ENCODE data around the gene NLRP3. TPM values are rescaled to one million over a fixed set of nuclear protein-coding genes. Genes with fewer than 3 reads are reported as not detected.
"Not testable (repeated sequence)": the region's sequence is repeated elsewhere in the genome, so short reads cannot be mapped to it uniquely, and the experiment has no call there.

NLRP3 gene
- total RNA-seq, 3 donors from 2014 or later, result 0.66 to 7.8 (median 3.2) TPM

DNA sequence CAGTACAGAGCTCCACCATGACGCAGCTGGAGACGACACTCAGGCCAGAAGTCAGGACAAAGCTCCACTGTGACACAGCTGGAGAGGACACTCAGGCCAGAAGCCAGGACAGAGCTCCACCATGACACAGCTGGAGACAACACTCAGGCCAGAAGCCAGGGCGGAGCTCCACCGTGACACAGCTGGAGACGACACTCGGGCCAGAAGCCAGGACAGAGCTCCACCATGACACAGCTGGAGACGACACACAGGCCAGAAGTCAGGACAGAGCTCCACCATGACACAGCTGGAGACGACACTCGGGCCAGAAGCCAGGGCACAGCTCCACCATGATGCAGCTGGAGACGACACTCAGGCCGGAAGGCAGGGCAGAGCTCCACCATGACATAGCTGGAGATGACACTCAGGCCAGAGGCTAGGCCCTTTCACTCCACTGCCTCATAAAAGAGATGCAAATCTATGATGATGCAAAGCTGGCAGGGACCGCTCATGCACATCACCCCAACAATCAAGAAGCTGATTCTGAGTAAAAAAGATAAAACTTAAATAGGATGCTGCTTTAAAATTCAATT lies 55.6 kb downstream of the NLRP3 start:
- H3K36me3 ChIP-seq, result no peaks in the 10 kb centered on the region
- H3K27me3 ChIP-seq, result no peaks in the 10 kb centered on the region
- TF ChIP-seq POLR2A (IDR thresholded peaks at IDR 0.05), result no peak
- TF ChIP-seq POLR2AphosphoS5 (IDR thresholded peaks at IDR 0.05), result no peak
- TF ChIP-seq, protein P1, sequence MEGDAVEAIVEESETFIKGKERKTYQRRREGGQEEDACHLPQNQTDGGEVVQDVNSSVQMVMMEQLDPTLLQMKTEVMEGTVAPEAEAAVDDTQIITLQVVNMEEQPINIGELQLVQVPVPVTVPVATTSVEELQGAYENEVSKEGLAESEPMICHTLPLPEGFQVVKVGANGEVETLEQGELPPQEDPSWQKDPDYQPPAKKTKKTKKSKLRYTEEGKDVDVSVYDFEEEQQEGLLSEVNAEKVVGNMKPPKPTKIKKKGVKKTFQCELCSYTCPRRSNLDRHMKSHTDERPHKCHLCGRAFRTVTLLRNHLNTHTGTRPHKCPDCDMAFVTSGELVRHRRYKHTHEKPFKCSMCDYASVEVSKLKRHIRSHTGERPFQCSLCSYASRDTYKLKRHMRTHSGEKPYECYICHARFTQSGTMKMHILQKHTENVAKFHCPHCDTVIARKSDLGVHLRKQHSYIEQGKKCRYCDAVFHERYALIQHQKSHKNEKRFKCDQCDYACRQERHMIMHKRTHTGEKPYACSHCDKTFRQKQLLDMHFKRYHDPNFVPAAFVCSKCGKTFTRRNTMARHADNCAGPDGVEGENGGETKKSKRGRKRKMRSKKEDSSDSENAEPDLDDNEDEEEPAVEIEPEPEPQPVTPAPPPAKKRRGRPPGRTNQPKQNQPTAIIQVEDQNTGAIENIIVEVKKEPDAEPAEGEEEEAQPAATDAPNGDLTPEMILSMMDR (IDR thresholded peaks at IDR 0.05), result no peak
- intact Hi-C loops (cut with DNase I; ENCODE audit: low total_unique reads), result no loop called here
- no peak overlapping the region for H3K27ac ChIP-seq
- no peaks in the 10 kb centered on the region for H3K4me1 ChIP-seq
- no peak for DNase-seq (ENCODE audit: low spot score in 2 of 2)
- H3K4me3 ChIP-seq, result no peak overlapping the region
- H3K9me3 ChIP-seq, result peaks cover 0 to 8% of the 10 kb centered on the region in 2 donors

DNA sequence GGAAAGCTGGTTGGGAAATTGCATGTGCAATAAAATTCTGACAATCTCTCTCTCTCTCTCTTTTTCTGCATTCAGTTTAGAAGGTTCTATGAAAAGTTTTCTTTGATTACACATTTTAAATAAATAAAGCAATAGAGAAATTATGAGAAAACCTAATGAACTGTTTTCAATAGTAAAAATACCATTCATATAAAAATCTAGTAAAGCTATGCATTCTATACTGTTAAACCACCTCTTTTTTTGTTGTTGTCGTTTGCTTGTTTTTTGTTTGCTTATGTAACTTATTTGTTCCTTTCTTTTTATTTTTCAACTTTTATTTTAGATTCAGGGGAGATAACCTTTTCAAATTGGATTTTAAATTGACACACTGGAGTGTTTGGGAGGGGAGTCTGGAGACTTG lies 56.1 kb downstream of the NLRP3 start:
- intact Hi-C loops (cut with DNase I; ENCODE audit: low total_unique reads), result no loop called here
- no peak for TF ChIP-seq POLR2A (IDR thresholded peaks at IDR 0.05)
- no peak for TF ChIP-seq POLR2AphosphoS5 (IDR thresholded peaks at IDR 0.05)
- TF ChIP-seq, protein P1 (IDR thresholded peaks at IDR 0.05), result no peak

DNA sequence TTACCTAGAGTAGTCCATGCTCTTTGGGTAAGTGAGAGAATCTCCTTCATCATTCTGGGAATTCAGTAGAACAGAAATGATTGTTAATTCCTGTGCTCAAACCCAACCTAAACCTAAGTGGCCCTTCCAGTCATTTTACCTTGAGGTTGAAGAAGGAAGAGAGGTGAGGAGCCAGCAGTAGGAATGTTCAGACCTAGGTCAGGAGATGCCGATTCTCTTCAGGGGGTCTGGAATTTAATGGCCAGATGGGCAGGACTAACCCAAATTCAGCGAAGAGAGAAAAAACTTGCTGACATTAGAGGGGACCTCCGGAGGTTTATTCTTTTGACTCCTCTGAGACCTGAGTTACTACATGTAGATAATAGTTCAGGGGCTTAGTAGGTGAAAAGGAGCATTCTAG lies 58.4 kb downstream of the NLRP3 start:
- H3K27ac ChIP-seq, result no peak overlapping the region
- TF ChIP-seq POLR2AphosphoS5 (IDR thresholded peaks at IDR 0.05) (no peak), POLR2A (IDR thresholded peaks at IDR 0.05) (no peak)
- TF ChIP-seq, protein P1 (IDR thresholded peaks at IDR 0.05), result no peak
- H3K9me3 ChIP-seq, result peaks cover 0 to 8% of the 10 kb centered on the region in 2 donors
- intact Hi-C loops (cut with DNase I; ENCODE audit: low total_unique reads), result no loop called here
- H3K4me3 ChIP-seq, result no peak overlapping the region
- H3K4me1 ChIP-seq, result no peaks in the 10 kb centered on the region
- H3K27me3 ChIP-seq, result no peaks in the 10 kb centered on the region
- no peaks in the 10 kb centered on the region for H3K36me3 ChIP-seq
- no peak for DNase-seq (ENCODE audit: low spot score in 2 of 2)

More for the DNA sequence above, 56.1 kb downstream of the NLRP3 start:
- no peaks in the 10 kb centered on the region for H3K27me3 ChIP-seq
- H3K9me3 ChIP-seq, result peaks cover 0 to 8% of the 10 kb centered on the region in 2 donors
- no peaks in the 10 kb centered on the region for H3K36me3 ChIP-seq
- no peak overlapping the region for H3K27ac ChIP-seq
- no peak overlapping the region for H3K4me3 ChIP-seq
- no peak for DNase-seq (ENCODE audit: low spot score in 2 of 2)
- no peaks in the 10 kb centered on the region for H3K4me1 ChIP-seq

DNA sequence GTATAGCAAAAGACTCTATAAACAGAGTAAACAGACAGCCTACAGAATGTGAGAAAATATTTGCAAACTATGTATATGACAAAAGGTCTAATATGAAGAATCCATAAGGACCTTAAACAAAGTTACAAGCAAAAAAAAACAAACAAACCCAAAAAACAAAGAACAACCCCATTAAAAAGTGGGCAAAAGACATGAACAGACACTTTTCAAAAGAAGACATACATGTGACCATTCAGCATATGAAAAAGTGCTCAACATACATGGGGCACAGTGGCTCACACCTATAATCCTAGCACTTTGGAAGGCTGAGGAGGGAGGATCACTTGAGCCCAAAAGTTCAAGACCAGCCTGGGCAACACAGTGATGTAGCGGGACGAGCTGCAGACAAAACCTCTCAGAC lies 59.8 kb downstream of the NLRP3 start:
- no peaks in the 10 kb centered on the region for H3K36me3 ChIP-seq
- TF ChIP-seq, protein P1 (IDR thresholded peaks at IDR 0.05), result no peak
- no peak for TF ChIP-seq POLR2AphosphoS5 (IDR thresholded peaks at IDR 0.05)
- no peak for TF ChIP-seq POLR2A (IDR thresholded peaks at IDR 0.05)

DNA sequence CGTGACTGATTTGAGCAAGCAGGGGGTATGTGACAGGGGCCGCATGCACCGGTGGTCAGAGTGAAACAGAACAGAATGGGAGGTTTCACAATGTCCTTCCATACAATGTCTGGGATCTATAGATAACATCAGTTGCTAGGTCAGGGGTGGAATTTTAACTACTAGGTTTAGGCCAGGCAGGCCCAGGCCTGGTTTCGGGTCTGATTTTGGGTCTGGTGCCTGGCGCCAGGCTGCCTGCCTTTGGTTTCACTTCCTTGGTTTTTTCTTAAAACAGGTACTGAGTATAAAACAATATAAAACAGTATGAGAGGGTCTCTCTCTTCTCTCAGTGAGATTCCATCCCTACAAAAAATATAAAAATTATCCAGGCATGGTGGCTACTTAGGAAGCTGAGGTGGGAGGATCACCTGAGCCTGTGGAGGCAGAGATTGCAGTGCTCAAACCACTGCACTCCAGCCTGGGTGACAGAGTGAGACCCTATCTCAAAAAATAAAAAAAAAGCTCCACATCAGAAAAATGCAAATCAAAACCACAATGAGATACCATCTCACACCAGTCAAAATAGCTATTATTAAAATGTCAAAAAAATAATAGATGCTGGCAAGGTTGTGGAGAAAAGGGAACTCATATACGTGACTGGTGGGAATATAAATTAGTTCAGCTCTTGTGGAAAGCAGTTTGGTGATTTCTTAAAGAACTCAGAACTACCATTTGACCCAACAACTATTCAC lies 60.5 kb downstream of the NLRP3 start:
- H3K4me3 ChIP-seq; intact Hi-C loops (cut with DNase I; ENCODE audit: low total_unique reads); H3K9me3 ChIP-seq; H3K36me3 ChIP-seq; DNase-seq (ENCODE audit: low spot score in 2 of 2); H3K27me3 ChIP-seq; H3K27ac ChIP-seq; H3K4me1 ChIP-seq: not testable (repeated sequence)

More for the DNA sequence above, 59.8 kb downstream of the NLRP3 start:
- Histone ChIP-seq H3K9me3 (peaks cover 0 to 8% of the 10 kb centered on the region in 2 donors), H3K4me3 (no peak overlapping the region), H3K27me3 (no peaks in the 10 kb centered on the region), H3K27ac (no peak overlapping the region), H3K4me1 (no peaks in the 10 kb centered on the region)
- DNase-seq (ENCODE audit: low spot score in 2 of 2), result no peak
- intact Hi-C loops (cut with DNase I; ENCODE audit: low total_unique reads), result no loop called here
